Measurements from ENCODE around the gene LIMCH1. TPM values are rescaled to one million over a fixed set of nuclear protein-coding genes. Genes with fewer than 3 reads are reported as not detected.
A peak's percentile ranks its signal among the peaks of the same experiment; 100 is the strongest.
"Not testable (repeated sequence)": the region's sequence is repeated elsewhere in the genome, so short reads cannot be mapped to it uniquely, and the experiment has no call there.

Gene LIMCH1
- total and polyA plus RNA-seq, 2 experiments from 2014 or later: 10.6 to 13.3 TPM

GRCh38 chr4:41638203-41638602 is 100.2 kb downstream of the LIMCH1 start:
- H3K4me3 ChIP-seq: no peak overlapping the region
- no peaks in the 10 kb centered on the region for H3K9me3 ChIP-seq (ENCODE audit: low read depth)
- no peaks in the 10 kb centered on the region for H3K79me2 ChIP-seq
- WGBS (ENCODE audit: low lambda C conversion rate, missing lambda C conversion rate): 67% methylated on average over 3 of the region's 3 CpGs
- H3K9me2 ChIP-seq (replicated peaks; ENCODE audit: insufficient read depth): no peaks in the 10 kb centered on the region
- no peak for TF ChIP-seq EZH2 (IDR thresholded peaks at IDR 0.05; ENCODE audit: borderline replicate concordance)
- TF ChIP-seq, protein P1, sequence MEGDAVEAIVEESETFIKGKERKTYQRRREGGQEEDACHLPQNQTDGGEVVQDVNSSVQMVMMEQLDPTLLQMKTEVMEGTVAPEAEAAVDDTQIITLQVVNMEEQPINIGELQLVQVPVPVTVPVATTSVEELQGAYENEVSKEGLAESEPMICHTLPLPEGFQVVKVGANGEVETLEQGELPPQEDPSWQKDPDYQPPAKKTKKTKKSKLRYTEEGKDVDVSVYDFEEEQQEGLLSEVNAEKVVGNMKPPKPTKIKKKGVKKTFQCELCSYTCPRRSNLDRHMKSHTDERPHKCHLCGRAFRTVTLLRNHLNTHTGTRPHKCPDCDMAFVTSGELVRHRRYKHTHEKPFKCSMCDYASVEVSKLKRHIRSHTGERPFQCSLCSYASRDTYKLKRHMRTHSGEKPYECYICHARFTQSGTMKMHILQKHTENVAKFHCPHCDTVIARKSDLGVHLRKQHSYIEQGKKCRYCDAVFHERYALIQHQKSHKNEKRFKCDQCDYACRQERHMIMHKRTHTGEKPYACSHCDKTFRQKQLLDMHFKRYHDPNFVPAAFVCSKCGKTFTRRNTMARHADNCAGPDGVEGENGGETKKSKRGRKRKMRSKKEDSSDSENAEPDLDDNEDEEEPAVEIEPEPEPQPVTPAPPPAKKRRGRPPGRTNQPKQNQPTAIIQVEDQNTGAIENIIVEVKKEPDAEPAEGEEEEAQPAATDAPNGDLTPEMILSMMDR (IDR thresholded peaks at IDR 0.05; ENCODE audit: poor library complexity): no peak
- no peak for TF ChIP-seq EZH2phosphoT487 (IDR thresholded peaks at IDR 0.05; ENCODE audit: low read depth, severe bottlenecking, unreplicated experiment)
- H4K20me1 ChIP-seq (ENCODE audit: insufficient read depth, poor library complexity, severe bottlenecking): no peaks in the 10 kb centered on the region
- H2AFZ ChIP-seq: no peak overlapping the region
- H3K27me3 ChIP-seq: no peaks in the 10 kb centered on the region
- H3K27ac ChIP-seq: no peak overlapping the region
- peak overlapping the region; percentile 41 for H3K4me2 ChIP-seq
- H3K4me1 ChIP-seq (ENCODE audit: insufficient read depth): no peaks in the 10 kb centered on the region
- no peak for DNase-seq (ENCODE audit: low spot score)
- no peaks in the 10 kb centered on the region for H3K36me3 ChIP-seq (replicated peaks; ENCODE audit: insufficient read depth, low read depth)

DNA sequence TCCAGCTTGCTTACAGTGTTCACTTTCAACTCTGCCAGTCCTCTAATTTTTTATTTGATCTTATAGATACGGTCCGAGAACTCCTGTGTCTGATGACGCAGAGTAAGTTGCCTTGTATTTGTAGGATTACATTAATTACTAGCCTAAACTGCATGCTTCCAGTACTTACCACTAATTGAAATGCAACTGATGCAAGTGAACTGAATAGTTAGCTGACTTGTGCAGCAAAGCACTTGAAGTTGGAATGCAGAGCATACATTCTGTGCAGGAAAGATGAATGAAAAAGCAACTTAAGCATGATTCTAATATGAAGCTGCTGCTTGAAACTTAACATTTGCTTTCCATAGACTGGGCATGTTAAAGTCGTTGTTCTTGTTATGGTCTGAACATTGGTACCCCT is 100.9 kb downstream of the LIMCH1 start:
- no peak for DNase-seq (ENCODE audit: low spot score)
- H3K4me3 ChIP-seq: no peak overlapping the region
- no peak for TF ChIP-seq EZH2 (IDR thresholded peaks at IDR 0.05; ENCODE audit: borderline replicate concordance)
- no peak for TF ChIP-seq EZH2phosphoT487 (IDR thresholded peaks at IDR 0.05; ENCODE audit: low read depth, severe bottlenecking, unreplicated experiment)
- H4K20me1 ChIP-seq (ENCODE audit: insufficient read depth, poor library complexity, severe bottlenecking): no peaks in the 10 kb centered on the region
- 71% methylated on average over 4 of the region's 4 CpGs for WGBS (ENCODE audit: low lambda C conversion rate, missing lambda C conversion rate)
- peak overlapping the region; percentile 41 for H3K4me2 ChIP-seq
- H3K36me3 ChIP-seq (replicated peaks; ENCODE audit: insufficient read depth, low read depth): no peaks in the 10 kb centered on the region
- no peaks in the 10 kb centered on the region for H3K27me3 ChIP-seq
- H3K79me2 ChIP-seq: no peaks in the 10 kb centered on the region
- H3K27ac ChIP-seq: no peak overlapping the region
- H2AFZ ChIP-seq: no peak overlapping the region
- peaks cover 1% of the 10 kb centered on the region for H3K4me1 ChIP-seq (ENCODE audit: insufficient read depth)
- H3K9me2 ChIP-seq (replicated peaks; ENCODE audit: insufficient read depth): no peaks in the 10 kb centered on the region
- no peaks in the 10 kb centered on the region for H3K9me3 ChIP-seq (ENCODE audit: low read depth)

DNA sequence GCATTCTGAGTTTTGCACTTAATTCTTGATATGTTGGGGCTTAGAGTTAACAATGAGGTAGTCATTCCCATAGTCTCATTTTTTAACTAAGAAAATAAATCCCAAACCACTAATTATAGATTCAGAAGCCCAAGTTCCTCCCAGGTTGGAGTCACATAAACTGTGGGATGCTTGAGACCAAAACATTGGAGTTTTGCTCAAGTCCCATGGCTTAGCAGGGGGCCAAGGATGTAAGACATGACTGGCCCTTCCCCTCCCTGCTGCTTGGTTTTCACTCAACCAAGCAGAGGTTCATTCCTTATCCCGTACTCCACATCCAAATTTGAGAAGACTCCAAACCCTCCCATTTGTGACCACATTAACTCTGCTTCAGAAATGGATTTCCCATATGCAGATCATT is 101.3 kb downstream of the LIMCH1 start:
- Histone ChIP-seq H3K4me3 (no peak overlapping the region), H3K4me2 (no peak overlapping the region), H3K27ac (no peak overlapping the region), H3K4me1 (ENCODE audit: insufficient read depth) (peaks cover 4% of the 10 kb centered on the region), H3K27me3 (no peaks in the 10 kb centered on the region), H3K79me2 (no peaks in the 10 kb centered on the region), H3K9me2 (replicated peaks; ENCODE audit: insufficient read depth) (no peaks in the 10 kb centered on the region), H3K9me3 (ENCODE audit: low read depth) (no peaks in the 10 kb centered on the region), H4K20me1 (ENCODE audit: insufficient read depth, poor library complexity, severe bottlenecking) (no peaks in the 10 kb centered on the region), H3K36me3 (replicated peaks; ENCODE audit: insufficient read depth, low read depth) (no peaks in the 10 kb centered on the region), H2AFZ (no peak overlapping the region)
- no peak for DNase-seq (ENCODE audit: low spot score)
- TF ChIP-seq EZH2 (IDR thresholded peaks at IDR 0.05; ENCODE audit: borderline replicate concordance): no peak
- TF ChIP-seq EZH2phosphoT487 (IDR thresholded peaks at IDR 0.05; ENCODE audit: low read depth, severe bottlenecking, unreplicated experiment): no peak
- 96% methylated on average over 1 of the region's 1 CpG for WGBS (ENCODE audit: low lambda C conversion rate, missing lambda C conversion rate)

DNA sequence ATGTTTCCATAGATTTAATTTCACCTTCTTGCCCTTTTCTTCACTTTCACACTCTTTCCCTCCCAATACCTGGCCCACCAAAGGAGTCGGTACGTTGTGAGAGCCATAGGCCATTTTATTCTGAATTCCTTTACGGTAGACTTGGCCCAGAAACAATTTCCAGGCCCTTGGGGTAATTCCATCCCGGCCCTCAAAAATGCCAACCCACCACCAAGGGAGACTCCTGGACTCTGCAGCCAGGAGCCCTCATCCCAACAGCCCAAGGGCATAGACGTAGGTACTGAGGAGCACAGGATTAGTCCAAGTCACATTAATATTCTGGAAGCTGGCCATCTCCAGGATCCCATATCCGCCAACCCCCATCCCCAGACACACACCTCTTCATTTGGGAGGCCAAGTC is 102.9 kb downstream of the LIMCH1 start:
- H3K27ac ChIP-seq: no peak overlapping the region

GRCh38 chr4:41642746-41643145 is 104.8 kb downstream of the LIMCH1 start:
- not testable (repeated sequence) for H3K4me2 ChIP-seq; H3K36me3 ChIP-seq (replicated peaks; ENCODE audit: insufficient read depth, low read depth); H3K9me3 ChIP-seq (ENCODE audit: low read depth); H3K4me1 ChIP-seq (ENCODE audit: insufficient read depth); H3K79me2 ChIP-seq; H4K20me1 ChIP-seq (ENCODE audit: insufficient read depth, poor library complexity, severe bottlenecking); DNase-seq (ENCODE audit: low spot score); H3K4me3 ChIP-seq; H2AFZ ChIP-seq; H3K9me2 ChIP-seq (replicated peaks; ENCODE audit: insufficient read depth)
- Histone ChIP-seq H3K27me3 (peaks cover 19% of the 10 kb centered on the region), H3K27ac (peak overlapping the region; percentile 7)
- WGBS (ENCODE audit: low lambda C conversion rate, missing lambda C conversion rate): 95% methylated on average over 1 of the region's 1 CpG

More for the DNA sequence above, 102.9 kb downstream of the LIMCH1 start:
- no peaks in the 10 kb centered on the region for H3K79me2 ChIP-seq
- DNase-seq (ENCODE audit: low spot score): no peak
- H3K27me3 ChIP-seq: peaks cover 14% of the 10 kb centered on the region
- H2AFZ ChIP-seq: no peak overlapping the region
- no peak for TF ChIP-seq EZH2phosphoT487 (IDR thresholded peaks at IDR 0.05; ENCODE audit: low read depth, severe bottlenecking, unreplicated experiment)
- TF ChIP-seq, protein P1 (IDR thresholded peaks at IDR 0.05; ENCODE audit: poor library complexity): no peak
- no peak for TF ChIP-seq EZH2 (IDR thresholded peaks at IDR 0.05; ENCODE audit: borderline replicate concordance)
- no peak overlapping the region for H3K4me3 ChIP-seq
- H3K4me1 ChIP-seq (ENCODE audit: insufficient read depth): peaks cover 8% of the 10 kb centered on the region
- H4K20me1 ChIP-seq (ENCODE audit: insufficient read depth, poor library complexity, severe bottlenecking): no peaks in the 10 kb centered on the region
- H3K4me2 ChIP-seq: no peak overlapping the region
- 80% methylated on average over 6 of the region's 6 CpGs for WGBS (ENCODE audit: low lambda C conversion rate, missing lambda C conversion rate)
- H3K36me3 ChIP-seq (replicated peaks; ENCODE audit: insufficient read depth, low read depth): no peaks in the 10 kb centered on the region
- H3K9me3 ChIP-seq (ENCODE audit: low read depth): no peaks in the 10 kb centered on the region
- H3K9me2 ChIP-seq (replicated peaks; ENCODE audit: insufficient read depth): no peaks in the 10 kb centered on the region

Measured in hepatocyte (in vitro differentiated cells).